ENCODE results near the gene ADRM1. TPM values are rescaled to one million over a fixed set of nuclear protein-coding genes. Genes with fewer than 3 reads are reported as not detected.

The ADRM1 gene, protein sequence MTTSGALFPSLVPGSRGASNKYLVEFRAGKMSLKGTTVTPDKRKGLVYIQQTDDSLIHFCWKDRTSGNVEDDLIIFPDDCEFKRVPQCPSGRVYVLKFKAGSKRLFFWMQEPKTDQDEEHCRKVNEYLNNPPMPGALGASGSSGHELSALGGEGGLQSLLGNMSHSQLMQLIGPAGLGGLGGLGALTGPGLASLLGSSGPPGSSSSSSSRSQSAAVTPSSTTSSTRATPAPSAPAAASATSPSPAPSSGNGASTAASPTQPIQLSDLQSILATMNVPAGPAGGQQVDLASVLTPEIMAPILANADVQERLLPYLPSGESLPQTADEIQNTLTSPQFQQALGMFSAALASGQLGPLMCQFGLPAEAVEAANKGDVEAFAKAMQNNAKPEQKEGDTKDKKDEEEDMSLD
- 100 to 1,000 TPM in 1 of 2 experiments, 10 to 100 TPM in 1; 97.7 to 103 TPM for total RNA-seq

DNA sequence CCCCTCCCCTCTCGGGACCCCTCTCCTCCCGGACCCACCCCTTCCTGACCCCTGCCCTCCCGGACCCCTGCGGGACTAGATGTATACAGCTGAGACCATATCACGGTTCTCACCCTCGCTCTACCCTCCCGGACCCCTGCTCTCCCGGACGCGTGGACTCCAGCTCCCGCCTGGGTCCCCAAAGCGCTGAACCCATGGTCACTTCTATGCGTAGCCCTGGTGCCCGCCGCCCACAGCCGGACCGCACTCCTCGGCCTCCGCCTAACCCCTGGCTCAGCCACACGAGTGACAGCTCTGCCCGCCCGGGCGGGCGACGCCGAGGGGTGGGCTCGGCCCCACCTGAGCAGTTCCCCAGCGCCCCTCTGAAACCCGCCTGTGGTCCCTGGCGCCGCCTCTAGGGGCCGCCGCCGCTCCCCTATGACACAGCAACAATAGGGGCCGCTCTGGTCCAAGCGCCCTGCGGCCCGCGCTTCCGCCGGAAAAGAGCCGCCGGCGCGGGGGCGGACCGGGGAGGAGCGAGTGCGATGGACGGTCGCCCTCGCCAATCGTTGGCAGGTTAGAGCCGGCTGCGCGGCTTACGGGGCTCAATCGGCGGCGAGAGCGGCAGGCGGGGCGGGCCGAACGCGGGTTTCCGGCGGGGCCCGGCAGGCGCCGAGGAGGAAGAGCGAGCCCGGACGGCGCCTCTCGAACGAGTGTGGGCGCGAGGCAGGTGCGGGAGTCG lies at the start of gene ADRM1:
Gene ADRM1 (plus strand): TSS at position 657 of the 721 bp plus-strand sequence. CDS start 572 bp downstream, outside the sequence.
- DNase-seq (peak; percentile 96), ATAC-seq (peak; percentile 89)
- ChIA-PET CTCF (interaction anchor here (0.5 to 4.5 kb wide), 10 partner anchors 9 to 88 kb away, joined by 3 to 31 read pairs (median 4); partner anchors contain the start of gene RPS21), POLR2A (interaction anchor here (0.9 to 1.6 kb wide), 2 partner anchors 61 to 492 kb away, joined by 3 to 5 read pairs; no protein-coding TSS in a partner anchor)
- Mint-ChIP-seq H3K4me1 (ENCODE audit: low read depth) (peaks cover 28% of the 10 kb centered on the region), H3K27me3 (ENCODE audit: low read depth) (no peaks in the 10 kb centered on the region), H3K27ac (peak within 1 kb of the TSS; percentile 98), H3K9me3 (ENCODE audit: insufficient read depth) (no peaks in the 10 kb centered on the region), H3K36me3 (ENCODE audit: low read depth) (peaks cover 27% of the 10 kb centered on the region), H3K4me3 (peak within 1 kb of the TSS; percentile 91)

DNA sequence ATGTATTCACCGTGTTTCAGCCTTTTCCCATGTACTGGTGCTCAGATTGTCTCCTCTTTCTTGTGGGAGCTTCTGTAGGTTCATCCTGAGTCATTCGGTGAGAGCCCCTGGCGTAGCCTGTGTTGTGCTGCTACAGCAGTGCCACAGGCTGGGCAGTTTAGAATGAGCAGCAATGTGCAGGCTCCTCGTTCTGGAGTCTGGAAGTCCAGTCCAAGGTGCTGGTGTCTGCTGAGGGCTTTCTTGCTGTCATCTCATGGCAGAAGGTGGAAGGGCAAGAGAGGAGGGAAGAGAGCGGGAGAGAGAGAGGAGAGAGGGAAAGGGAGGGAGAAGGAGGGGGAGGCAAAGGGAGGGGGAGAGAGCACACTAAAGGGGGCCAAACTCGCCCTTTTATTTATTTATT lies 49.4 kb upstream of the ADRM1 start:
- H3K4me3 Mint-ChIP-seq, result no peak overlapping the region
- ChIA-PET CTCF (no interaction called here), POLR2A (interaction anchor here (0.8 kb wide), 1 partner anchor 264 kb away, joined by 4 read pairs; no protein-coding TSS in a partner anchor)
- no peak overlapping the region for H3K27ac Mint-ChIP-seq
- DNase-seq (no peak), ATAC-seq (no peak)
- no peaks in the 10 kb centered on the region for H3K9me3 Mint-ChIP-seq (ENCODE audit: insufficient read depth)
- H3K4me1 Mint-ChIP-seq (ENCODE audit: low read depth), result peaks cover 5% of the 10 kb centered on the region
- H3K27me3 Mint-ChIP-seq (ENCODE audit: low read depth), result no peaks in the 10 kb centered on the region
- no peaks in the 10 kb centered on the region for H3K36me3 Mint-ChIP-seq (ENCODE audit: low read depth)

DNA sequence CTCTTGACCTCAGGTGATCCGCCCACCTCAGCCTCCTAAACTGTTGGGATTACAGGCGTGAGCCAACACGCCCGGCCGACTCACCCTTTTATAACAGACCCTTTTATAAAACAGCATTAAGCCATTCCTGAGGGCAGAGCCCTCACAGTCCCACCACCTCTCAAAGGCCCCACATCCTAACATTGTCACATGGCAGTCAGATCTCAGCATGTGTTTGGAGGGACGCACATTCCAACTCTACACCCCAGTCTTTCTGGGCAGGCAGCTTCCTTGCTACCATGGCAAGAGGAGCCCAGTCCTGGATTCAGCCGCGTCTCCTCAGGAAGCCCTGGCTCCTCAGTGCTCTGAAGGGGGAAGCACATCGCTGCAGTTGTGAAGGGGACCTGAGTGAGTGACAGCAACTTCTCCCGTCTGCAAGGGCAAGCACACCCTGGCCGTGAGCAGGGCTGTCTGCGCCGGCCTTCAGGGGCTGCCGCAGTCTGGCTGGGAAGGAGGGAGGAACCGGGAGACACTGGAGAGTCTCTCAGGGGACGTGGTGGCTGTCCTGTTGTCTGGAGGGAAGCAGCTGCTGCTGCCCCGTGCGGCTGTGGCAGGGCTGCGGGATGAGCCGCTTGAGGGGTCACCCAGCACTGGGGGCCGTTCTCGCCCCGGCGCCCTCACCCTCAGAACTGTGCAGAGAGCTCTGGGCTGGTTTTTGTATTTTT lies 48.6 kb upstream of the ADRM1 start:
- Mint-ChIP-seq H3K27me3 (ENCODE audit: low read depth) (no peaks in the 10 kb centered on the region), H3K4me3 (no peak overlapping the region), H3K4me1 (ENCODE audit: low read depth) (peaks cover 5% of the 10 kb centered on the region), H3K36me3 (ENCODE audit: low read depth) (peaks cover 2% of the 10 kb centered on the region), H3K27ac (no peak overlapping the region), H3K9me3 (ENCODE audit: insufficient read depth) (no peaks in the 10 kb centered on the region)
- no peak for DNase-seq
- no peak for ATAC-seq
- ChIA-PET CTCF (no interaction called here), POLR2A (no interaction called here)

DNA sequence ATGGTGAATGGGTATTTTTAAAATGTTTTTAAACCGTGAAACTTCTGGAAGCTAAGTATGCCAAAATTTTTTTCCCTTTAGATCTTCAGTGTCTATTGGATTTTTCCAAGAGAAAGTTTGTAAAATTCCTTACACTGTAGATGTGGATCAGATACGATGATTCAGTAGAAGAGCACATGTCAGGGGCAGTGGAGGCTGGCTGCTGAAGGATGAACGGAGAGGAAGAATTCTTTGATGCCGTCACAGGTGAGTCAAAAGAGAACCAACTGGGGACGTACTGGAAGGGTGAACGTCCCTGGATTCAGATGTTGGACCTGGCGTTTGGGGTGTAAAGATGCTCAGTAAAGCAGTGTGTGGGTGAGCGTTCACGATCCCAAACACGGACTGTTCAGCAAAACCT lies 46.8 kb upstream of the ADRM1 start:
- ChIA-PET CTCF (no interaction called here), POLR2A (no interaction called here)

DNA sequence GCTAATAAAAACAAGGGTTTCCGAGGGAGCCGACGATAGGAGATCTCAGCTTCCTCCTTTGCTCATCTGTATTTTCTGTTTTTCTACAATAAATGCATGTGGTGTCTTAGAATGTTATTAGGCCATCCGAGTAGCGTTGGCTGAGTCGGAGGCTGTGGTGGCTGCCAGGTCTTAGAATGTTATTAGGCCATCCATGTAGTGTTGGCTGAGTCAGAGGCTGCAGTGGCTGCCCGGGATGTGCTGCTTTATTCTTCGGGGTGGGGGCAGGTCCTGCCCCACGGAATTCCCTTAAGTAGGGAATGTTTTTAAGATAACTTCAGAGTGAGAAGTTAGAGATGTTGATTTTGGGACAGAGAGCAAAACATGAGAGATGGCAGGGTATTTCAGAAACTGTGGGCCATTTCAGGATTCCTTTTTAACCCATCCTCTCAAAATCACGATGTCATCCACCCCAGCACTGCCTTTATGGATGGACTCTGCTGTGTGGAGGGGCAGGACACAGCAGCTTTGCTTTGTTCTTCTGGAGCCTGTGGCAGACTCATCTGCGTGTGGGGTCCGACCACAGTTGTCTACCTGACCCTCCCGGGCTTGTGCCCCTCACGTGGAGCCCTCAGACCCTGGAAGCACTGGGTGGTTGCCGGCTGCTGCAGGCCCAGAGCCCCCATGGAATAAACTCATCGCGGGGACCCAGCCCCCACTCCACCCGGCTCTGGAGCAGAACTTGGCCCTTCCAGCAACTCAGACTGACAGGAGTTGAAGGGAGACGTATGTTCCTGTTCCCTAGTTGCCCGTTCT lies 44.1 kb upstream of the ADRM1 start:
- Mint-ChIP-seq H3K36me3 (ENCODE audit: low read depth) (peaks cover 7% of the 10 kb centered on the region), H3K9me3 (ENCODE audit: insufficient read depth) (no peaks in the 10 kb centered on the region), H3K27me3 (ENCODE audit: low read depth) (no peaks in the 10 kb centered on the region), H3K27ac (no peak overlapping the region), H3K4me1 (ENCODE audit: low read depth) (peaks cover 3% of the 10 kb centered on the region), H3K4me3 (no peak overlapping the region)
- ChIA-PET CTCF (no interaction called here), POLR2A (no interaction called here)
- ATAC-seq (no peak), DNase-seq (no peak)

More for the DNA sequence above, 46.8 kb upstream of the ADRM1 start:
- peaks cover 2% of the 10 kb centered on the region for H3K36me3 Mint-ChIP-seq (ENCODE audit: low read depth)
- H3K4me3 Mint-ChIP-seq, result no peak overlapping the region
- no peak overlapping the region for H3K27ac Mint-ChIP-seq
- H3K9me3 Mint-ChIP-seq (ENCODE audit: insufficient read depth), result no peaks in the 10 kb centered on the region
- no peaks in the 10 kb centered on the region for H3K27me3 Mint-ChIP-seq (ENCODE audit: low read depth)
- no peak for ATAC-seq
- no peak for DNase-seq
- peaks cover 5% of the 10 kb centered on the region for H3K4me1 Mint-ChIP-seq (ENCODE audit: low read depth)

DNA sequence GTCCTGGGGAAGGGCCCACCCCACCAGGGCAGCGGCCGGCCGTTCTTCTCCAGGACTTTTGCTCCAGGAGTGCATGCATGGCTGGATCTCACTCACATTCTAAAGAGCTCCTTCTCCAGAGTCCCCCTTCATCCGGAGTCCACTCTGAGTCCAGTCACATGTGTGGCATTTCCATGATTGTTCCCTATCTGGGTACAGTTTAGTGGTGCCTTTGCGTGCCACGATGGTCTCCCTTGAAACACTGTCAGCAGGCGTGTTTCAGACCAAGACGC lies 43.6 kb upstream of the ADRM1 start:
- no peaks in the 10 kb centered on the region for H3K27me3 Mint-ChIP-seq (ENCODE audit: low read depth)
- CTCF ChIA-PET, result no interaction called here

DNA sequence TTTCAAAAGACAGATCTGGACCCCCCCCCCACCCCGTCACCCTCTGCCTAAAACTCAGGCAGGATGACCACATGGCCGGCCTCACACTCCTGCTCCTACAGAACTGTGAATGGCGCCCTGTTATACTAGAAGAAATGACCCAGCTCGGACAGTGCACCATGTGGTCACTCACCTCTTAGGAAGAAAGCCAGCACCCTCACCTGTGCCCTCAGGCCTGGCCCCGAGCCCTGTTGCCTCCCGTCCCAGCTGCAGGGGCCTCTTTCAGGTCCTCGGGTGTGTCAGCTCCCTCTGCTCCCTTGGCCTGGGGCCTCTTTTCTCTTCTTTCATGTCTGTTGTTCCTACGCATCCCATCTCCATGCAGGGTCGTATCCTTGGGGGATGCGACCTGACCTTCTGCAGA lies 40.7 kb upstream of the ADRM1 start:
- CTCF ChIA-PET, result no interaction called here
- ATAC-seq (no peak), DNase-seq (no peak)
- Mint-ChIP-seq H3K27ac (no peak overlapping the region), H3K4me1 (ENCODE audit: low read depth) (no peaks in the 10 kb centered on the region), H3K27me3 (ENCODE audit: low read depth) (no peaks in the 10 kb centered on the region), H3K4me3 (no peak overlapping the region), H3K9me3 (ENCODE audit: insufficient read depth) (no peaks in the 10 kb centered on the region), H3K36me3 (ENCODE audit: low read depth) (peaks cover 14% of the 10 kb centered on the region)
- POLR2A ChIA-PET, result no interaction called here

More for the DNA sequence above, 43.6 kb upstream of the ADRM1 start:
- DNase-seq (no peak), ATAC-seq (no peak)
- POLR2A ChIA-PET, result no interaction called here
- H3K27ac Mint-ChIP-seq, result no peak overlapping the region
- no peak overlapping the region for H3K4me3 Mint-ChIP-seq
- peaks cover 7% of the 10 kb centered on the region for H3K36me3 Mint-ChIP-seq (ENCODE audit: low read depth)
- H3K4me1 Mint-ChIP-seq (ENCODE audit: low read depth), result peaks cover under 1% of the 10 kb centered on the region
- no peaks in the 10 kb centered on the region for H3K9me3 Mint-ChIP-seq (ENCODE audit: insufficient read depth)

DNA sequence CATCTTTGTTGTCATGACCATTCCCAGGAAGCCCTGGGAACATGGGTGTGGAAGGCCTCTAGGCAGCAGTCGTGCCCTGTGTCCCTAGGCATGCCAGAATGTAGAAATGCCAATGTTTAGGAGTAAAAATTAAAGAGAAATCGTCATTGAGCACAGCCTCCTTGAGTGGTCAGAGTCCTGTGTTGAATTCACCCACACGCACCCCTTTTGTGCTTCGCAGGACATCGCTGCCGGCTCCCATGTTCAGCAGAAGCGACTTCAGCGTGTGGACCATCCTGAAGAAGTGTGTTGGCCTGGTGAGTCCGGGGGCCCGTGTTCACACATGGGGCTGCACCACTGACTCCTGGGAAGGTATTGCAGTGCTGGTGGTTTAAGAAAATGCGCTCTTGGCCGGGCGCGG lies 39.4 kb upstream of the ADRM1 start:
- H3K9me3 Mint-ChIP-seq (ENCODE audit: insufficient read depth), result no peaks in the 10 kb centered on the region
- peaks cover 14% of the 10 kb centered on the region for H3K36me3 Mint-ChIP-seq (ENCODE audit: low read depth)
- ATAC-seq, result no peak
- no peak for DNase-seq
- ChIA-PET POLR2A (no interaction called here), CTCF (no interaction called here)
- H3K27me3 Mint-ChIP-seq (ENCODE audit: low read depth), result no peaks in the 10 kb centered on the region
- H3K4me1 Mint-ChIP-seq (ENCODE audit: low read depth), result no peaks in the 10 kb centered on the region
- no peak overlapping the region for H3K27ac Mint-ChIP-seq
- H3K4me3 Mint-ChIP-seq, result no peak overlapping the region

DNA sequence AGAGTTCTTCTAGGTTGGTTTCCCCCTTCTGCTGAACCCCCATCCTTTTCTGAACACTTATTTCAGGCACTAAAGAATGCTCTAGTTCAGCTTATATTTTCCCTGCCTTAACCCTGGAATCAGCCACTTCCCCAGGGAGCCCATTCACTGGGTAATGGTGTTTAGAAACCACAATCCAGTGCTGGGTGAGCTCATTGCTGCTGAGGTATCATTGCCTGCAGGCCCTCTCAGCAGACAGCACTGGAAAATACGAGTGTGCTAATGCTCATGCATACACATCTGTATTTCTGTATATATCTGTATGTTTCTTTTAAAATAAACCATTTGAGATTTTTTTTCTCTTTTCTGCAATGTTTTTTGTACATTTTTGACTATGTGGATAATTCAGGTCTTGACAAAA lies 37.4 kb upstream of the ADRM1 start:
- no peaks in the 10 kb centered on the region for H3K4me1 Mint-ChIP-seq (ENCODE audit: low read depth)
- no peak overlapping the region for H3K4me3 Mint-ChIP-seq
- no peaks in the 10 kb centered on the region for H3K9me3 Mint-ChIP-seq (ENCODE audit: insufficient read depth)
- H3K27me3 Mint-ChIP-seq (ENCODE audit: low read depth), result no peaks in the 10 kb centered on the region
- no peak overlapping the region for H3K27ac Mint-ChIP-seq
- no peak for ATAC-seq
- peaks cover 12% of the 10 kb centered on the region for H3K36me3 Mint-ChIP-seq (ENCODE audit: low read depth)
- no peak for DNase-seq
- POLR2A ChIA-PET, result interaction anchor here (0.7 kb wide), 1 partner anchor 19 kb away, joined by 5 read pairs; no protein-coding TSS in a partner anchor
- CTCF ChIA-PET, result no interaction called here

DNA sequence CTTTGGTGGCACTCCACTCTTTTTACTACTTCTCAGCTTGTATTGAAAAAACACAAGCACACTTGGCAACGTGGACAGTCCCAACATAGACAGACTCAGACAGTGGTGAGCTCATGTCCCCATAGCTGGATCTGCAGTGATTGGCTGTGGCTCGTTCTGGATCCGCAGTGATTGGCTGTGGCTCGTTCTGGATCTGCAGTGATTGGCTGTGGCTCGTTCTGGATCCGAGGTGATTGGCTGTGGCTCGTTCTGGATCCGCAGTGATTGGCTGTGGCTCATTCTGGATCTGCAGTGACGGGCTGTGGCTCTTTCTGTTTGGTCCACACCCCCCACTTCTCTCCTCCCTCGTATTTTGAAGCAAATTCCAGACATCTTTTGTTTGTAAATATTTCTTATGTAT lies 36.5 kb upstream of the ADRM1 start:
- no peak for DNase-seq
- CTCF ChIA-PET, result no interaction called here

DNA sequence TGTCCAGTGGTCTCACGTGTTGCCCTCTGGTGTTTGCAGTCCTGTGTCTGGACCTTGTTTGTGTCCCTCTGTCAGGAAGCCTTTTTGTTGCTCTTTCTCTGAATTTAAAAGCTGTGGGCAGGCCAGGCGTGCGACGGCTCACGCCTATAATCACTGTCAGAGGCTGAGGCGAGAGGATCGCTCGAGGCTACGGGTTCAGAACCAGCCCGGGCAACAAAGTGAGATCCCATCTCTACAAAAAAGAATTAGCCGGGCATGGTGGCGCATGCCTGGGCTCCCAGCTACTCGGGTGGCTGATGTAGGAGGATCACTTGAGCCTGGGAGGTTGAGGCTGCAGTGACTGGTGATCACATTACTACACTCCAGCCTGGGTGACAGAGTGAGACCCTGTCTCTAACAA lies 35.9 kb upstream of the ADRM1 start:
- Mint-ChIP-seq H3K4me1 (ENCODE audit: low read depth) (no peaks in the 10 kb centered on the region), H3K4me3 (no peak overlapping the region), H3K9me3 (ENCODE audit: insufficient read depth) (no peaks in the 10 kb centered on the region), H3K27me3 (ENCODE audit: low read depth) (no peaks in the 10 kb centered on the region), H3K36me3 (ENCODE audit: low read depth) (peaks cover 12% of the 10 kb centered on the region), H3K27ac (no peak overlapping the region)
- POLR2A ChIA-PET, result no interaction called here
- no peak for DNase-seq
- ATAC-seq, result no peak
- CTCF ChIA-PET, result no interaction called here

More for the DNA sequence above, 36.5 kb upstream of the ADRM1 start:
- Mint-ChIP-seq H3K27me3 (ENCODE audit: low read depth) (no peaks in the 10 kb centered on the region), H3K4me1 (ENCODE audit: low read depth) (no peaks in the 10 kb centered on the region), H3K9me3 (ENCODE audit: insufficient read depth) (no peaks in the 10 kb centered on the region), H3K4me3 (no peak overlapping the region), H3K27ac (peak overlapping the region; percentile 15), H3K36me3 (ENCODE audit: low read depth) (peaks cover 12% of the 10 kb centered on the region)
- POLR2A ChIA-PET, result no interaction called here
- ATAC-seq, result no peak
